B cell (primary cell): ENCODE data around the gene AGAP1.

Source experiments
- CTCF ChIP-seq: fragments of 200-600 bp; IDR thresholded peaks from one replicate; pipeline ENCODE4 v1.8.0; 2022; ENCODE audit warnings: antibody characterized with exemption, mild to moderate bottlenecking
- EZH2 ChIP-seq: IDR thresholded peaks from 2 replicates; pipeline ENCODE4 v1.6.1; 2012; ENCODE audit warnings: borderline replicate concordance, low read depth, mild to moderate bottlenecking, moderate library complexity, low read length; ENCODE audit not compliant: insufficient read depth, poor library complexity, severe bottlenecking

GRCh38 chr2:235914756-235915155 is 420.9 kb downstream of the AGAP1 start:
- TF ChIP-seq CTCF (no peak), EZH2 (no peak)
